ENCODE results near the gene TNKS2. TPM values are rescaled to one million over a fixed set of nuclear protein-coding genes. Genes with fewer than 3 reads are reported as not detected.

Gene TNKS2
- total and polyA plus RNA-seq, 2 of the 13 experiments (the other 11 are each of a cell fraction or from before 2014, with no cell fraction given), result 15.2 to 19.4 TPM

- TF ChIP-seq ZNF720 (CRISPR knock-in tag; IDR thresholded peaks at IDR 0.05), result no peak
- TF ChIP-seq POLR2A (IDR thresholded peaks at IDR 0.05; ENCODE audit: insufficient read depth in 1 of 2, low read depth in 2 of 2, low read length in 2 of 2), result no peak
Measured at GRCh38 chr10:91800756-91801155, 2.5 kb downstream of the TNKS2 start (continued).

GRCh38 chr10:91803386-91804125 is 5.3 kb downstream of the TNKS2 start:
- BruUV-seq (replicated peaks), result no TSS peak
- TF ChIP-seq GATAD2A (CRISPR knock-in tag; IDR thresholded peaks at IDR 0.05) (peak; percentile 14; the same call in 1 of the 2 replicates), ZNF557 (CRISPR knock-in tag; IDR thresholded peaks at IDR 0.05) (no peak), NCOR1 (IDR thresholded peaks at IDR 0.05; ENCODE audit: borderline replicate concordance, low read length) (peak; percentile 76; the same call in 1 of the 2 replicates), ZBTB7B (CRISPR knock-in tag; IDR thresholded peaks at IDR 0.05) (peak; percentile 9; the same call in 1 of the 2 replicates), PLSCR1 (CRISPR knock-in tag; IDR thresholded peaks at IDR 0.05; ENCODE audit: borderline replicate concordance) (no peak), ARID5B (CRISPR knock-in tag; IDR thresholded peaks at IDR 0.05) (peak; percentile 32), ZNF670 (CRISPR knock-in tag; IDR thresholded peaks at IDR 0.05; ENCODE audit: borderline replicate concordance) (no peak), SAP130 (CRISPR knock-in tag; IDR thresholded peaks at IDR 0.05; ENCODE audit: low read depth) (no peak), TMF1 (CRISPR knock-in tag; IDR thresholded peaks at IDR 0.05; ENCODE audit: low read depth) (no peak), ZSCAN9 (CRISPR knock-in tag; IDR thresholded peaks at IDR 0.05; ENCODE audit: borderline replicate concordance) (no peak), ATRX (CRISPR knock-in tag; IDR thresholded peaks at IDR 0.05; ENCODE audit: borderline replicate concordance) (no peak)
- TF ChIP-seq, protein P1, sequence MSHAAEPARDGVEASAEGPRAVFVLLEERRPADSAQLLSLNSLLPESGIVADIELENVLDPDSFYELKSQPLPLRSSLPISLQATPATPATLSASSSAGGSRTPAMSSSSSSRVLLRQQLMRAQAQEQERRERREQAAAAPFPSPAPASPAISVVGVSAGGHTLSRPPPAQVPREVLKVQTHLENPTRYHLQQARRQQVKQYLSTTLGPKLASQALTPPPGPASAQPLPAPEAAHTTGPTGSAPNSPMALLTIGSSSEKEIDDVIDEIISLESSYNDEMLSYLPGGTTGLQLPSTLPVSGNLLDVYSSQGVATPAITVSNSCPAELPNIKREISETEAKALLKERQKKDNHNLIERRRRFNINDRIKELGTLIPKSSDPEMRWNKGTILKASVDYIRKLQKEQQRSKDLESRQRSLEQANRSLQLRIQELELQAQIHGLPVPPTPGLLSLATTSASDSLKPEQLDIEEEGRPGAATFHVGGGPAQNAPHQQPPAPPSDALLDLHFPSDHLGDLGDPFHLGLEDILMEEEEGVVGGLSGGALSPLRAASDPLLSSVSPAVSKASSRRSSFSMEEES (CRISPR knock-in tag; IDR thresholded peaks at IDR 0.05), result no peak

More at GRCh38 chr10:91803386-91804125, 5.3 kb downstream of the TNKS2 start:
- POLR2A ChIA-PET, result interaction anchor here (1.0 to 1.9 kb wide), 2 partner anchors 11 to 120 kb away, joined by 3 to 9 read pairs; partner anchors contain the start of gene BTAF1
- Histone ChIP-seq H3K36me3 (replicated peaks in 1 of 2; ENCODE audit: control insufficient read depth in 1 of 2, insufficient read depth in 2 of 2, low read length in 2 of 2) (peaks cover 0 to 8% of the 10 kb centered on the region in 2 experiments; a peak in 3 of 5 replicates), H3K79me2 (ENCODE audit: insufficient read depth, low read length) (peaks cover 71% of the 10 kb centered on the region), H3K4me3 (replicated peaks in 1 of 3; ENCODE audit: insufficient read depth in 1 of 3, low read depth in 2 of 3, low read length in 3 of 3) (no peak overlapping the region; a peak in 1 of 6 replicates), H3K9me3 (ENCODE audit: low read length) (no peaks in the 10 kb centered on the region), H3K27me3 (ENCODE audit: control insufficient read depth in 1 of 2, insufficient read depth in 2 of 2, low read length in 2 of 2) (no peaks in the 10 kb centered on the region; a peak in 1 of 5 replicates), H4K20me1 (ENCODE audit: insufficient read depth, low read length) (peaks cover 43% of the 10 kb centered on the region), H2AFZ (ENCODE audit: low read length) (no peak overlapping the region), H3K27ac (ENCODE audit: extremely low read length, insufficient read depth, low read length) (peak overlapping the region; percentile 90), H3K9ac (ENCODE audit: insufficient read depth, low read depth, low read length) (peak overlapping the region; percentile 58), H3K4me1 (ENCODE audit: insufficient read depth, low read length) (peaks cover 59% of the 10 kb centered on the region), H3K4me2 (ENCODE audit: low read depth, low read length) (peak overlapping the region; percentile 52)
- 50% methylated on average over 3 of the region's 3 CpGs for WGBS (ENCODE audit: low lambda C conversion rate)
- in situ Hi-C loops (cut with HindIII; ENCODE audit: extremely low pct_ligation_motif_present, low pct_unique_long_range_greater_than_20kb) (no loop called here), intact Hi-C loops (cut with micrococcal nuclease; ENCODE audit: unreplicated experiment) (loop anchor here (2.0 kb wide), 1 partner anchor 45 kb away; no protein-coding TSS in a partner anchor)
- peak; percentile 90 for DNase-seq (ENCODE audit: low spot score)
- ATAC-seq, result peak; percentile 83
- CTCF ChIA-PET (ENCODE audit: low intra/inter-chr PET ratio, low total read pairs), result no interaction called here
- peak; percentile 36 for FAIRE-seq
